ENCODE measurements around the gene ITGA1.
"Not testable (repeated sequence)": the region's sequence is repeated elsewhere in the genome, so short reads cannot be mapped to it uniquely, and the experiment has no call there.

Gene ITGA1

GRCh38 chr5:52802272-52802973 lies 14.7 kb downstream of the ITGA1 start:
- DNase-seq = no peak

GRCh38 chr5:52802974-52803336 lies 15.2 kb downstream of the ITGA1 start:
- DNase-seq = no peak

DNA sequence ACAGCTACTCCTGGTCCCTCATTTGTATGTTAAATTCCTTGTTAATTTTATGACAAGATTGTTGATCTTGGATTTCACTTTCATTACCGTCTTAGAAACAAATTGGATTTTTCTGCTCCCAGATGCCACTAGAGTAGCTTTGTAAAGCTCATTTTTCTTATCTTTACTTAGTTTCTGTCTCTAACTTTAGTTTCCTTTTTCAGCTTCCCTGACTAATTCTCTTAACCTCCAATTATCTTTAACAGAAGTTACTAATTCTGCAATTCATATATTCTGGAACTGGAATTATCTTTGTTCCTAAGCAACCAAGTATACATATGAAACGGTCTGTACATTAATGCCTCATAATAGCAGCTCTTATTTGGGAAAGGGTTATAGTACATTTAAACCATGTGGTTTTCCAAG lies 16.7 kb downstream of the ITGA1 start:
- DNase-seq = no peak

DNA sequence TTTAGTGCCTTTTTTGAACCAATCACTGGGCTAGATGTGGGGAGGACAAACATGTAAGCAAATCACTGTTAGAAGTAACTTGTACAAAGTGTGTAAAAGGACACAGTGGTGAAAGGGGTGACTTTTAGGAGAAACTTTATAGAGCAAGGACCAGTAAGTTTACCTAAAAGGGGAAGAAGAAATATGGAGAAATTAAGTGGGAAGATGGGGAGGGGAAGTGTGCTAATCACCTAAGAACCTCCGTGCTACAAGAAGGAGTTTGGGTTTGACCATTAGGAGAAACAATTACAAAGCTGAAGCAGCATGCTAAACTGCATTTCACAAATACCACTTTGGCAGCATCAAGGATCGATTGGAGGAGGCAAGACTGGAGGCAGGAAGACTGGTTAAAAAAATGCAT lies 17.3 kb downstream of the ITGA1 start:
- no peak for DNase-seq

- DNase-seq = no peak
Observed at GRCh38 chr5:52805615-52806014, 17.9 kb downstream of the ITGA1 start.

- DNase-seq = no peak
Observed at GRCh38 chr5:52807037-52807436, 19.3 kb downstream of the ITGA1 start.

GRCh38 chr5:52807723-52808122 lies 20.0 kb downstream of the ITGA1 start:
- DNase-seq = no peak

- DNase-seq = no peak
Observed at GRCh38 chr5:52808316-52808901, 20.7 kb downstream of the ITGA1 start.

DNA sequence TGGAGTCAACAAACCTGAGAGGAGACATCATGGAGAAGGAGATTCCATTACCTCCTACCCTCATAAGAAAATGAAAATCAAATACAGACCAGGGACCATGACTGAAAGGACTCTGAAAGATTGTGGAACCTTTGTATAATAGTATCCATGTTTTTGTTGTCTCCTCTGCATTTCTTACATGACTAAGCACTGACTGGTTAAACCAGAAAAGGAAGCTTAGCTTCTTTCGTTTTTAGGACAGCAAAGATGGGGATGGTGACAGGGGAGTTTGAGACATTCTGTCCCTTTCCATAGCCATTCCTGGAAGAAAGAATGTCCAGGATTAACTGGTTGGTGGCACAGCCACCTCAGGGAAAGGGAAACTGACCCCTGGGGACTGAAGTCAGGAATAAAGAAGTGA lies 22.2 kb downstream of the ITGA1 start:
- no peak for DNase-seq

DNA sequence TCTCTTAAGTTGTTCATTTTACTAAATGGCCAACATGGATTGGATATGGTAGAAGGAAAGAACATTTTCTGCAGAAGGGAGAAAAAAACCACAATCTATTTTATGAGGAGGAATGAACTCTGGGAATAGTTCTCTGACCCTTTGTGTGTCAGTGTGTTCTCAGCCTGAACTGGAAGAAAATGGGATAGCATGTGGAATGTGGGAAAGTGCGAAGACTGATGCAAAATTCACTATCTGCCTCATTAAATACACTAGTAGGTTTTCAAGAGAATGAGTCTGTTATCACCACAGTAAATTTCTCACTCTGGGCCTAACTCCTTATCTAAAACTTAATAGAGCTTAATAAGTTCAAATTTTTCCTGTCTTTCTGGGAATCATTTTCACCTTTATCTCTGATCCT lies 22.7 kb downstream of the ITGA1 start:
- no peak for DNase-seq

DNA sequence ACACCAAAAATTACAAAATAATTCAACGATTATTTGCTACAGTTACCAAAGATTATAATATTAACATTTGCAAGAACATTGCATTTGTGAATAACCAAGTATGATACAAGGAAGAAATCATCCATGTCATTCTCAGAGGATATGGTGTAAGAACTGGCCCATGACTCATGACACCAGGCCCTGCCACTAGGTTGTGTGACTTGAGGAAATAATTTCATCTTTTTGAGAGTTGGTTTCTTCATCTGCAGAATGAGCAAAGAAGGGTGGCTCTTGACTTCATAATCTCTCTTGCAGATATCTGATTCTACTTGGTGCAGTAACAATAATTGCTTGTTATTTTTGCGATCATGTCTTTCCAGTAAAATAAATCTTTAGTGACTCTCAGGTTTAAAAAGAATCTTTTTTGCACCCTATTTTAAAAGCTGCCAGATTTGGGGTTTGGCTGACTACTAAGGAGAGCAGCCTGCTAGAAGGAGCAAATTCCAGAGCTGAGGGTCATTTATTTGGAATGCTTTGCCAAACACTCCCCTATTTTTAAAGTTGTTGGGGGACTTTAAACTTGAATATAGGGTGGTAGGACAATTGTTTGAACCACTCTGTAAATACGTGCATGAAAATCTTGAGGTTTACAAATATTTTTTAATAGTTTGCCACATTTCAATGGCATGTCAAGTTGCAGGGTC lies 23.5 kb downstream of the ITGA1 start:
- DNase-seq = no peak

DNA sequence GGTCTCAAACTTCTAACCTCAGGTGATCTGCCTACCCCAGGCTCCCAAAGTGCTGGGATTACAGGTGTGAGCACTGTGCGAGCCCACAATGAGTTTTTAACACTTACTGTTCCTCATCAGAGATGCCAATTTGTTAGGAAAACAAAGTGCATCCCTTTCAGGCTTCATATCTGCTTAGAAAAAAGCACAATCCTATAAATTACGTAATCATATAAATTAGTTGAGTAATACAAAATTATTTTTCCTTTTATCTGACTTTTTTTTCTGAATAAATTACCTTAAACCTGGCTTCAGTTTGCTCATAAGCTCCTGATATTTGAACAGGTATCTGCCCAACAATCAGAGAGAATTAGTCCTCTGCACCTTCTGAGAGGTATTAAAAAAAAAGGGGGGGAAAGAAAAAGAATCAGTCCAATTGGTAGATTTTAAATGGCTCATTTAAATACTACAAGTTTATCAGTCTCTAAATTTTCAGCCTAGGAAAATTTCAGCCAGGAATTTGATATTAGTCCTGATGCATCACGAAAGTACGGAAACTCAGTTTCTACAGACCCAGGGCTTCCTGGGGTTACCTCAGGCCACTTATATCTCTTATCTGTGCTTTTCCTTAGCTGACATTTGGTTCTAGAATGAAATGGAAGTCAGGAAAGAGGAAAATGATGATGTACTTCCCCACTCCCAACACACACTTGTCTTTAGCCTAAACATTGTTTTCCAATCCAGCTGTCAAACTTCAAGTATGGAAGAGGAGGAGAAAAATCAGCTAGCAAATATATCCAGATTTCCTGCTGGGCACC lies 26.8 kb downstream of the ITGA1 start:
- no peak for DNase-seq

- DNase-seq = no peak
Observed at GRCh38 chr5:52817818-52818217, 30.1 kb downstream of the ITGA1 start.

DNA sequence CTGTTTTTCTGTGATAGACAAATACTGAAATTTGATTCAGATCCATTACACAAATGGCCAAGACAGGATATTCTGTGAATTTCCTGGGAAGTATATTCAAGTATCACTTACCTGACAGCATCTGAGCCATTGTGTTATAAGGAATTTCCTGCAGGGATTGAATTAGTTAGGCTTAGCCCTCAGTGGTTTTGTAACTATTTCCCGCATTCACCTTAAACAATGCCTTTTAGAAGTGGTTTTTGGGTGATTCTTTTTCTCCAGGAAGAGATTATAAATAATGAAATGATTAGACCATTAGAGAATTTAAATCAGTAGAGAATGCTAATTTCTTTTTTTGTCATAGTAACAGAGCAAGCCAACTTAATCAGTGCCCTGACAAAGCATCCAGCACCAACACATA lies 30.6 kb downstream of the ITGA1 start:
- no peak for DNase-seq

- DNase-seq = not testable (repeated sequence)
Observed at GRCh38 chr5:52818807-52819206, 31.1 kb downstream of the ITGA1 start.

DNA sequence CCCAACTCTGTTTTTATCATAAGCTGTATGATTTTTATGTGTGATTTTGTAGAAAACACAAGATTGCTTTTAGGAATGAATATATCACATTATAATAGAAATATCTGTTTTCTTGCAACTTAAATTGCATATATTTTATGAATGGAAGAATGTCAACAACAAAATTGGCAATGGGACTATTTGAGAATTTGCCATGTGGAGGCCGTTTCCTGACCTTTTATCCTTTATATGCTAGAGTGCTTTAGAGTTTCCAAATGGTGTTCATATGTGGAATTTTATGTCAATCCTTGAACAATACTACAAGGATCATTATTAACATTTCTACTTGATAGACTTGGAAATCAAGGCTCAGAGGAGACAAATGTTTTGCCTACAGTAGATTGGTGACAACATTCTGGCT lies 34.2 kb downstream of the ITGA1 start:
- DNase-seq = no peak

DNA sequence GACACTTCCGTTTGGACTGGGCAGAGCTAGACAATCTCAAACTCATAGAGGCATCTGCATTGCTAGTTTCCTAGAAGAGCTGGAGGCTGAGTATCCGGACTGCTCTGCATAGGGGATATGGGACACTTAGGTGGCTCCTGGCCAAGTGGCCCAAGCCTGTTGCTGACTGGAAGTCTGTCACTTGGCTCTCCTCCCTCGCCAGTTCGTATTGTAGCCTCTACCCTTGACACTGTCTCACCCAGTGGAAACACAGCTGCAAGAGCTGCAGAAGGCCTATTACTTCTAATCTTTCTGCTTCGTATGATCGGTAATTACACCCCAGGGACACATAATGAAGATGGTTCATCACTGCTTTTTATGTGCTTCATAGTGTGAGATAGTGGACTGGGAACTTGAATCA lies 34.7 kb downstream of the ITGA1 start:
- no peak for DNase-seq

DNA sequence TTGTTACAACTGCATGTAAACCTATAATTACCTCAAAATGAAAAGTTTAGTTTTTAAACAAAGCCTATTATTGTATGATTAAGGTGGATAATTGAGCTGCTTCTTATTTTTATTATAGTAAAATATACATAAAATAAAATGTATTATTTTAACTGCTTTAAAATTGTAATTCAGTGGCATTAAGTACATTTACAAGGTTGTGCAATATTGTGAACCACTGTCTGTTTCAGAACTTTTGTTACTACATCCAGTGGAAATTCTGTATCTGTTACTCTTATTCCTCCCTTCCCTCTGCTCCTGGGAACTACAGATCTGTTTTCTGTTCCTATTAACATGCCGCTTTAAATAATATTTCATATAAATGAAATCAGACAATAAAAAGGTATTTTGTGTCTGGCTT lies 37.1 kb downstream of the ITGA1 start:
- no peak for DNase-seq

- no peak for DNase-seq
Observed at GRCh38 chr5:52825826-52826225, 38.1 kb downstream of the ITGA1 start.

GRCh38 chr5:52827815-52828214 lies 40.1 kb downstream of the ITGA1 start:
- DNase-seq = no peak

DNA sequence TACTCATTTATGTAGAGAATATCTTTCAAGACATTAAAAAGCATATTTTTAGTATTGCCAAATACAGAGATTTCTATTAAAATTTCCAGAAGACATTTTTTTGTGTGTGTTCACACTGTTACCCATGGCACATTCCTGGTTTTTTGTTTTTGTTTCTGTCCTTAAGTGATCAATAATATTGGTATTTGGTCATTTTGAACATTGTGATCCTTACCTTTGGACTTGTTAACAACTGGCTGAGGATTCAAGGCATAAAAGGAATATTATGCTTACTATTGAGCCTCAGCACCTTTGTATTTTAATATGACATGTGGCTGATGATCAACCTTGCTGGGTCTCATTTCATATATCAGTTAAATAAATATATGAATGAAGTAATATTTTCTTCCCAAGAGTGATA lies 41.9 kb downstream of the ITGA1 start:
- no peak for DNase-seq

- no peak for DNase-seq
Observed at GRCh38 chr5:52830650-52831049, 42.9 kb downstream of the ITGA1 start.

DNA sequence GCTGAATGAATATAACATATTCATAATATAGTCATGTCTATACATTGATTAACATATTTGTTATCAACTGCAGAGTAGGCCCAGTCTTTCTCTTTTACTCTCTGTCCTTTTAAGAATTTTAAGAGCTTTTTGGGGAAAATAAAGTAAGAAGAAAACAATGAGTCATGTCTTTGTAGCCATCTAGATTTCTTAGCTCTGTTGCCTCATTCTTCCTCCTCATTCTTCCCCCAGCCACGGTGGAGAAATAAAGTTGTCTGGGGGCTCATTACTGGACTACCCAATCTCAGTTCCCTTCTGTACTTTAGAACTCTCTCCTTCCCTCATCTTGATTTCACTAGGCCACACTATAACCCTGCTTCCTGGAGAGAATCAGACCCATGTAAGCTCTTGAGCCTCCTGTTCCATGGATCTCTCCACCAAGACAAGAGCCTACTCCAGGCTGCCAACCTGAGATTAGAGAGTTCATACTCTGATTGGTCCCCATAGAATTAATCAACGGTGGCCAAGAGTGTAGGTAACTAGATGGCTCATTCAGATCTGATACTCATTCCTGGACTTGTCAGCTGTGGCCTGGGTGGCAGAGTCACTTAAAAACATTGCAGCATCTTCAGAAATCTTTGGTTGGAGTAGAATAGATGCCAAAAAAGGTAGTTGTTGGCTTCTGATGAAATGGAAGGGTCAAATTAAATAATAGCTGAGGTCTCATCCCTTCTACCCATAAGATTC lies 44.2 kb downstream of the ITGA1 start:
- DNase-seq = no peak

Measured in NCI-H1092 treated with DMSO at 0.1 percent for 48 hours (cell line).